Mesendoderm (in vitro differentiated cells): ENCODE measurements around the gene KDM5C.
"Not testable (repeated sequence)": the region's sequence is repeated elsewhere in the genome, so short reads cannot be mapped to it uniquely, and the experiment has no call there.

Experiments used
- DNase-seq: peaks from one replicate; pipeline ENCODE4 v3.0.0; 2013
- H2AK5ac ChIP-seq: 2 replicates; pipeline ENCODE4 v1.6.1; 2013; ENCODE audit warnings: low read length, inconsistent platforms
- H2BK120ac ChIP-seq: 2 replicates; pipeline ENCODE4 v1.6.1; 2013; ENCODE audit warnings: low read depth, mild to moderate bottlenecking, low read length, moderate library complexity, mixed read lengths
- H2BK15ac ChIP-seq: replicated peaks from 2 replicates; pipeline ENCODE4 v1.6.1; 2013; ENCODE audit warnings: low read depth, mild to moderate bottlenecking, moderate library complexity
- H2BK5ac ChIP-seq: 2 replicates; pipeline ENCODE4 v1.6.1; 2013; ENCODE audit warnings: low read length, inconsistent platforms
- H3K18ac ChIP-seq: 2 replicates; pipeline ENCODE4 v1.6.1; 2013; ENCODE audit warnings: mild to moderate bottlenecking, low read length, mixed read lengths
- H3K23ac ChIP-seq: one replicate; pipeline ENCODE4 v1.6.1; 2013; ENCODE audit warnings: low read length
- H3K27ac ChIP-seq: 2 replicates; pipeline ENCODE4 v1.5.1; 2013; ENCODE audit warnings: low read depth, mild to moderate bottlenecking, inconsistent platforms, low read length, moderate library complexity
- H3K27me3 ChIP-seq: 2 replicates; pipeline ENCODE4 v1.6.1; 2013; ENCODE audit warnings: low read length, control low read depth, mild to moderate bottlenecking, inconsistent platforms; ENCODE audit not compliant: insufficient read depth, poor library complexity
- H3K36me3 ChIP-seq: 2 replicates; pipeline ENCODE4 v1.6.1; 2013; ENCODE audit warnings: low read length, inconsistent platforms; ENCODE audit not compliant: control insufficient read depth, insufficient read depth
- H3K4ac ChIP-seq: one replicate; pipeline ENCODE4 v1.6.1; 2013; ENCODE audit warnings: low read depth, mild to moderate bottlenecking, low read length, moderate library complexity
- H3K4me1 ChIP-seq: 2 replicates; pipeline ENCODE4 v1.6.1; 2013; ENCODE audit warnings: low read depth, low read length, inconsistent platforms; ENCODE audit not compliant: control insufficient read depth
- H3K4me2 ChIP-seq: 2 replicates; pipeline ENCODE4 v1.6.1; 2013; ENCODE audit warnings: low read length
- H3K4me3 ChIP-seq: 2 replicates; pipeline ENCODE4 v1.5.1; 2013; ENCODE audit warnings: mild to moderate bottlenecking, low read length
- H3K56ac ChIP-seq: one replicate; pipeline ENCODE4 v1.6.1; 2013; ENCODE audit warnings: low read length
- H3K79me1 ChIP-seq: 2 replicates; pipeline ENCODE4 v1.6.1; 2013; ENCODE audit warnings: low read length, inconsistent platforms
- H3K79me2 ChIP-seq: 2 replicates; pipeline ENCODE4 v1.6.1; 2013; ENCODE audit warnings: mild to moderate bottlenecking, low read length; ENCODE audit not compliant: control insufficient read depth, insufficient read depth
- H3K9ac ChIP-seq: 2 replicates; pipeline ENCODE4 v1.6.1; 2013; ENCODE audit warnings: low read length, inconsistent platforms
- H4K5ac ChIP-seq: one replicate; pipeline ENCODE4 v1.6.1; 2013; ENCODE audit warnings: low read length
- H4K8ac ChIP-seq: one replicate; pipeline ENCODE4 v1.6.1; 2013; ENCODE audit warnings: low read depth, mild to moderate bottlenecking, control low read depth, low read length, moderate library complexity
- WGBS: extraction: QIAGEN DNeasy Blood & Tissue Kit; methylation state at CpG from one replicate; pipeline ENCODE4 v1.1.7; 2013; ENCODE audit warnings: low lambda C conversion rate, missing lambda C conversion rate; ENCODE audit not compliant: insufficient coverage; ENCODE audit errors: extremely low coverage; 5-methylcytosine and 5-hydroxymethylcytosine counted together

KDM5C gene

GRCh38 chrX:53184836-53185235 is 40.2 kb downstream of the KDM5C start:
- Histone ChIP-seq H3K56ac (no peak overlapping the region), H3K18ac (no peak overlapping the region), H3K27ac (no peak overlapping the region), H3K36me3 (no peaks in the 10 kb centered on the region), H3K79me2 (no peaks in the 10 kb centered on the region), H3K4ac (no peak overlapping the region), H3K4me3 (no peak overlapping the region), H4K8ac (no peak overlapping the region), H2BK5ac (no peak overlapping the region), H3K23ac (no peak overlapping the region), H2BK15ac (no peak overlapping the region), H3K9ac (no peak overlapping the region), H3K79me1 (no peaks in the 10 kb centered on the region), H3K27me3 (no peaks in the 10 kb centered on the region), H4K5ac (no peak overlapping the region), H3K4me2 (no peak overlapping the region), H2BK120ac (no peak overlapping the region), H3K4me1 (no peaks in the 10 kb centered on the region), H2AK5ac (no peak overlapping the region)
- WGBS = no CpG with 5 or more reads among the region's 2 CpGs
- DNase-seq = peak; percentile 14

- Histone ChIP-seq H3K4ac (no peak overlapping the region), H4K8ac (no peak overlapping the region), H2AK5ac (no peak overlapping the region), H3K9ac (no peak overlapping the region), H2BK120ac (no peak overlapping the region), H3K23ac (no peak overlapping the region), H2BK15ac (no peak overlapping the region), H3K56ac (no peak overlapping the region), H3K18ac (no peak overlapping the region), H3K79me1 (no peaks in the 10 kb centered on the region), H3K27ac (no peak overlapping the region), H3K4me2 (no peak overlapping the region), H3K4me1 (no peaks in the 10 kb centered on the region), H4K5ac (no peak overlapping the region), H3K4me3 (no peak overlapping the region), H3K79me2 (no peaks in the 10 kb centered on the region), H3K27me3 (no peaks in the 10 kb centered on the region), H2BK5ac (no peak overlapping the region), H3K36me3 (no peaks in the 10 kb centered on the region)
- WGBS = no CpG with 5 or more reads among the region's 7 CpGs
- no peak for DNase-seq
Measured at GRCh38 chrX:53171356-53171755, 53.7 kb downstream of the KDM5C start.

GRCh38 chrX:53166103-53166502 is 58.9 kb downstream of the KDM5C start:
- Histone ChIP-seq H3K4me1 (peaks cover 2% of the 10 kb centered on the region), H4K5ac (no peak overlapping the region), H3K18ac (no peak overlapping the region), H2AK5ac (no peak overlapping the region), H2BK15ac (no peak overlapping the region), H3K56ac (no peak overlapping the region), H3K79me1 (no peaks in the 10 kb centered on the region), H4K8ac (no peak overlapping the region), H3K23ac (no peak overlapping the region), H3K9ac (no peak overlapping the region), H3K4me3 (no peak overlapping the region), H3K27ac (no peak overlapping the region), H3K79me2 (no peaks in the 10 kb centered on the region), H3K4ac (no peak overlapping the region), H2BK5ac (no peak overlapping the region), H3K27me3 (no peaks in the 10 kb centered on the region), H2BK120ac (no peak overlapping the region), H3K36me3 (no peaks in the 10 kb centered on the region), H3K4me2 (no peak overlapping the region)
- no peak for DNase-seq
- WGBS = no CpG with 5 or more reads among the region's 3 CpGs

- H3K79me1 ChIP-seq, H3K79me2 ChIP-seq, H3K18ac ChIP-seq, H2BK5ac ChIP-seq, H2AK5ac ChIP-seq, H4K5ac ChIP-seq, H3K27me3 ChIP-seq, H2BK15ac ChIP-seq, H3K4me3 ChIP-seq, DNase-seq, H3K4ac ChIP-seq, H3K23ac ChIP-seq, H3K9ac ChIP-seq, H3K56ac ChIP-seq, H3K36me3 ChIP-seq, H3K4me1 ChIP-seq, H2BK120ac ChIP-seq, H4K8ac ChIP-seq, H3K4me2 ChIP-seq, H3K27ac ChIP-seq: not testable (repeated sequence)
- WGBS = no CpG with 5 or more reads among the region's 6 CpGs
Measured at GRCh38 chrX:53164566-53164965, 60.4 kb downstream of the KDM5C start.

- H3K27ac ChIP-seq = no peak overlapping the region
- H3K79me2 ChIP-seq = no peaks in the 10 kb centered on the region
- H3K79me1 ChIP-seq = no peaks in the 10 kb centered on the region
- no peaks in the 10 kb centered on the region for H3K36me3 ChIP-seq
- H2AK5ac ChIP-seq = no peak overlapping the region
- no peak overlapping the region for H3K4me3 ChIP-seq
- H4K5ac ChIP-seq = no peak overlapping the region
- H3K23ac ChIP-seq = no peak overlapping the region
- peak; percentile 53 for DNase-seq
- peaks cover 5% of the 10 kb centered on the region for H3K4me1 ChIP-seq
- H3K4me2 ChIP-seq = no peak overlapping the region
- H3K27me3 ChIP-seq = no peaks in the 10 kb centered on the region
- WGBS = no CpG with 5 or more reads among the region's 7 CpGs
- H2BK120ac ChIP-seq = no peak overlapping the region
- no peak overlapping the region for H2BK15ac ChIP-seq
- H3K4ac ChIP-seq = no peak overlapping the region
- no peak overlapping the region for H2BK5ac ChIP-seq
- no peak overlapping the region for H3K56ac ChIP-seq
- H3K18ac ChIP-seq = no peak overlapping the region
- H4K8ac ChIP-seq = no peak overlapping the region
- H3K9ac ChIP-seq = no peak overlapping the region
Measured at GRCh38 chrX:53163436-53163835, 61.6 kb downstream of the KDM5C start.

GRCh38 chrX:53160297-53160983 is 64.6 kb downstream of the KDM5C start:
- H2BK5ac ChIP-seq = no peak overlapping the region
- no peak overlapping the region for H3K18ac ChIP-seq
- no peak overlapping the region for H2AK5ac ChIP-seq
- no peak overlapping the region for H2BK120ac ChIP-seq
- H3K27ac ChIP-seq = no peak overlapping the region
- H3K4ac ChIP-seq = no peak overlapping the region
- H3K4me2 ChIP-seq = no peak overlapping the region
- no peaks in the 10 kb centered on the region for H3K36me3 ChIP-seq
- H4K5ac ChIP-seq = no peak overlapping the region
- H3K9ac ChIP-seq = no peak overlapping the region
- no peaks in the 10 kb centered on the region for H3K79me1 ChIP-seq
- no peak overlapping the region for H3K23ac ChIP-seq
- peaks cover 5% of the 10 kb centered on the region for H3K4me1 ChIP-seq
- no peak for DNase-seq
- WGBS = no CpG with 5 or more reads among the region's 6 CpGs
- no peak overlapping the region for H3K56ac ChIP-seq
- no peaks in the 10 kb centered on the region for H3K79me2 ChIP-seq
- H3K27me3 ChIP-seq = no peaks in the 10 kb centered on the region
- no peak overlapping the region for H2BK15ac ChIP-seq
- H4K8ac ChIP-seq = no peak overlapping the region
- H3K4me3 ChIP-seq = no peak overlapping the region
